ENCODE measurements around the gene HCK. TPM values are rescaled to one million over a fixed set of nuclear protein-coding genes. Genes with fewer than 3 reads are reported as not detected.

Gene HCK
- total RNA-seq, 8 experiments from 2014 or later: 0.11 to 73.4 (median 0.56) TPM

DNA sequence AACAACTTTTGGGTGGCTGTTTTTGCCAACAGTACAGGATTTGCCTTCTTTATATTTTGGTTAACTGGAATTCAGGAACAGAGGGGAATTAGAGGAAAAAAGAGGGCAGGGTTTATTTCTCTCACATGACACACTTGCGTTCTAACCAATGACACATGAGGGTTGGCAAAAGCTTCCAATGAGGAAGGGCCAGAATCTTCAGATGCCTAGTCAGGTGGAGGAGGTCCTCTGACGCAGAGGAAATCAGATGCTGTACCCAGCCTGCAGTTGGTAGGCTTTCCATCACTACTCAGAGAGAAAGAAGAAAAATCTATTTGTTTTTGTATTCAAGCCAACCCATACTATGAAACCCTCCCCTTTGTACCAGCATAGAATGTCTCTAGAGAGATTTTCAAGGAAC is 78.3 kb downstream of the HCK start:
- no peak for ATAC-seq (replicated peaks in 6 of 8)
- H3K4me3 ChIP-seq: no peak overlapping the region
- H3K4me1 ChIP-seq (replicated peaks in 1 of 2): no peaks in the 10 kb centered on the region
- H3K27ac ChIP-seq: no peak overlapping the region
- 0 to 100% (median 67%) methylated on average over 1 to 2 of the region's 2 CpGs; no CpG with 5 or more reads in 2 of the 10 experiments for WGBS, 10 experiments
- in situ Hi-C loops (cut with MboI; ENCODE audit: low pct_unique_long_range_greater_than_20kb in 2 of 9, low sequenced_read_pairs in 9 of 9, unreplicated experiment in 9 of 9): loop anchor here in 1 of 9 experiments (25.0 kb wide), 1 partner anchor 107 kb away; no protein-coding TSS in a partner anchor

DNA sequence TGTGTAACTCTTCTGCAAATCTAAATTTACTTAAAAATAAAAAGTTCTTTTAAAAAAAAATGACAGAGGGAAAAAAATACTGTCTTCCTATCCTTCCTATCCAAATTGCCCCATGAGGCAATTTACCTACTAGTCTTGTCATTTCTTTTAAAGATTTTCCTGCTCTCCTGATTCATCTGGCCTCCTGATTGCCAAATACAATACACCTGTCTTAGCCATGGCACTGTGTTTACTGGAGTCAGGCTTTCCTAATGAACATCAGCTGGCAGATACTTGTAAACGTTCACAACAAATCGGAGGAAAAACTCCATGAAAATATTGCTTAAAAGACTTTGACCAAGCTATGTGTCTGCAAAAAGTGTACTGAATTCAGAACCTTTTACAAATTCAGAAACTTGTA is 78.9 kb downstream of the HCK start:
- H3K4me3 ChIP-seq: no peak overlapping the region
- WGBS, 10 experiments: 20 to 100% (median 76%) methylated on average over 1 to 2 of the region's 2 CpGs
- no peak for ATAC-seq (replicated peaks in 6 of 8)
- in situ Hi-C loops (cut with MboI; ENCODE audit: low pct_unique_long_range_greater_than_20kb in 2 of 9, low sequenced_read_pairs in 9 of 9, unreplicated experiment in 9 of 9): loop anchor here in 1 of 9 experiments (25.0 kb wide), 1 partner anchor 106 kb away; no protein-coding TSS in a partner anchor
- H3K4me1 ChIP-seq (replicated peaks in 1 of 2): no peaks in the 10 kb centered on the region
- H3K27ac ChIP-seq: no peak overlapping the region

- 90 to 100% (median 98%) methylated on average over 1 to 8 of the region's 10 CpGs for WGBS, 10 experiments
- Histone ChIP-seq H3K4me3 (no peak overlapping the region), H3K27ac (no peak overlapping the region), H3K4me1 (replicated peaks in 1 of 2) (no peaks in the 10 kb centered on the region)
- no peak for ATAC-seq (replicated peaks in 6 of 8)
- in situ Hi-C loops (cut with MboI; ENCODE audit: low pct_unique_long_range_greater_than_20kb in 2 of 9, low sequenced_read_pairs in 9 of 9, unreplicated experiment in 9 of 9): loop anchor here in 1 of 9 experiments (25.0 kb wide), 1 partner anchor 104 kb away; no protein-coding TSS in a partner anchor
These were observed 81.0 kb downstream of the HCK start for GRCh38 chr20:32132911-32133549.

GRCh38 chr20:32134026-32134425 is 82.0 kb downstream of the HCK start:
- Histone ChIP-seq H3K4me3 (no peak overlapping the region), H3K27ac (no peak overlapping the region), H3K4me1 (replicated peaks in 1 of 2) (no peaks in the 10 kb centered on the region)
- in situ Hi-C loops (cut with MboI; ENCODE audit: low pct_unique_long_range_greater_than_20kb in 2 of 9, low sequenced_read_pairs in 9 of 9, unreplicated experiment in 9 of 9): loop anchor here in 1 of 9 experiments (25.0 kb wide), 1 partner anchor 103 kb away; no protein-coding TSS in a partner anchor
- no peak for ATAC-seq (replicated peaks in 6 of 8)
- 80 to 100% (median 100%) methylated on average over 1 to 4 of the region's 5 CpGs; no CpG with 5 or more reads in 1 of the 10 experiments for WGBS, 10 experiments

- ATAC-seq (replicated peaks in 6 of 8): no peak
- WGBS, 10 experiments: 38 to 100% (median 97%) methylated on average over 1 to 2 of the region's 3 CpGs; no CpG with 5 or more reads in 2 of the 10 experiments
These were observed 84.0 kb downstream of the HCK start for GRCh38 chr20:32135983-32136515.

DNA sequence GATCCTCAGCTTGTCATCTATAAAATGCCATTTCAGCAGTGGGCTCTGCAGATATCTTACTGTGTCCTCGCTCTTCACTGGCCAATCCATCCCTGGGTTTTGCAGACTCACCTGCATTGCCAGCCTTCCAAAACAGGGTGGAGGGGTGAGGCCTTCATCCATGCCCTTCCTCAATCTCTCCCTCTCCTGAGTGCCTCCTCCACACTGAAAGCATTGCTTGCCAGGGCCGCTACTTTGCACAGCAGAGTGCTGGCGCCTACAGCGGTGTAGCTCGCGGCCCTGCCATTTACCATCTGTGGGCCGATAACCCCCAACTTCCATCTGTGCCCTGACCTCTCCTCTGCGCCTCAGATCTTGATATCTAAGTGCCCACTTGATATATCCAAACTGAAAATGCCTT is 86.9 kb downstream of the HCK start:
- no peak overlapping the region for H3K27ac ChIP-seq
- no peak for ATAC-seq (replicated peaks in 6 of 8)
- in situ Hi-C loops (cut with MboI; ENCODE audit: low pct_unique_long_range_greater_than_20kb in 2 of 9, low sequenced_read_pairs in 9 of 9, unreplicated experiment in 9 of 9): loop anchor here in 1 of 9 experiments (25.0 kb wide), 1 partner anchor 98 kb away; no protein-coding TSS in a partner anchor
- no peaks in the 10 kb centered on the region for H3K4me1 ChIP-seq (replicated peaks in 1 of 2)
- H3K4me3 ChIP-seq: no peak overlapping the region
- 40 to 100% (median 93%) methylated on average over 1 to 7 of the region's 8 CpGs; no CpG with 5 or more reads in 4 of the 10 experiments for WGBS, 10 experiments

More at GRCh38 chr20:32135983-32136515, 84.0 kb downstream of the HCK start:
- Histone ChIP-seq H3K4me3 (no peak overlapping the region), H3K4me1 (replicated peaks in 1 of 2) (no peaks in the 10 kb centered on the region), H3K27ac (no peak overlapping the region)
- in situ Hi-C loops (cut with MboI; ENCODE audit: low pct_unique_long_range_greater_than_20kb in 2 of 9, low sequenced_read_pairs in 9 of 9, unreplicated experiment in 9 of 9): loop anchor here in 1 of 9 experiments (25.0 kb wide), 1 partner anchor 101 kb away; no protein-coding TSS in a partner anchor

GRCh38 chr20:32139947-32140346 is 87.9 kb downstream of the HCK start:
- 90 to 100% (median 100%) methylated on average over 1 to 3 of the region's 3 CpGs; no CpG with 5 or more reads in 4 of the 10 experiments for WGBS, 10 experiments
- in situ Hi-C loops (cut with MboI; ENCODE audit: low pct_unique_long_range_greater_than_20kb in 2 of 9, low sequenced_read_pairs in 9 of 9, unreplicated experiment in 9 of 9): loop anchor here in 1 of 9 experiments (25.0 kb wide), 1 partner anchor 97 kb away; no protein-coding TSS in a partner anchor
- Histone ChIP-seq H3K27ac (no peak overlapping the region), H3K4me1 (replicated peaks in 1 of 2) (no peaks in the 10 kb centered on the region), H3K4me3 (no peak overlapping the region)
- ATAC-seq (replicated peaks in 6 of 8): no peak

- Histone ChIP-seq H3K27ac (no peak overlapping the region), H3K4me3 (no peak overlapping the region), H3K4me1 (replicated peaks in 1 of 2) (no peaks in the 10 kb centered on the region)
- in situ Hi-C loops (cut with MboI; ENCODE audit: low pct_unique_long_range_greater_than_20kb in 2 of 9, low sequenced_read_pairs in 9 of 9, unreplicated experiment in 9 of 9): loop anchor here in 1 of 9 experiments (25.0 kb wide), 1 partner anchor 97 kb away; no protein-coding TSS in a partner anchor
- 33 to 77% methylated on average over 1 to 3 of the region's 4 CpGs; no CpG with 5 or more reads in 8 of the 10 experiments for WGBS, 10 experiments
- ATAC-seq (replicated peaks in 6 of 8): no peak
These were observed 88.6 kb downstream of the HCK start for GRCh38 chr20:32140603-32141002.

- no peak for ATAC-seq (replicated peaks in 6 of 8)
- in situ Hi-C loops (cut with MboI; ENCODE audit: low pct_unique_long_range_greater_than_20kb in 2 of 9, low sequenced_read_pairs in 9 of 9, unreplicated experiment in 9 of 9): loop anchor here in 1 of 9 experiments (25.0 kb wide), 1 partner anchor 96 kb away; no protein-coding TSS in a partner anchor
- Histone ChIP-seq H3K27ac (no peak overlapping the region), H3K4me1 (replicated peaks in 1 of 2) (no peaks in the 10 kb centered on the region), H3K4me3 (no peak overlapping the region)
- 80 to 95% (median 92%) methylated on average over 1 to 11 of the region's 21 CpGs; no CpG with 5 or more reads in 5 of the 10 experiments for WGBS, 10 experiments
These were observed 89.5 kb downstream of the HCK start for GRCh38 chr20:32141465-32141980.

DNA sequence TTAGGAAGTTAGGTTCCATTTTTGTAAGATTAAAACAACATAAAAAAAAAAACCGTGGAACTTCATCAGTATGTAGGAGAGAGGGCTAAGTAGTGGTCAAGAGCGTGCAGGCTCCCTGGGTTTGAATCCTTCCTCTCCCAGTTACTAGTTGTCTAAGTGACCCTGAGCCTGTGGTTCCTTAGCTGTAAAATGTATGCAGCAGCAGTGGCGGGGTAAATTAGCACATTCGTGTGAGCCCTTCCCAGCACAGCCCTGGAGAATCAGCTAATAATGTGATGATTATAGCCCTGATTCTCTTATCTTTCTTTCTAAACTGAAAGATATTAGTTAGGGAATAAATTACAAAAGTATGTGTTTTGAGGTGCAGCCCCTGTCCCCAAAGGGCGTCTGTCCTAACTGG is 90.0 kb downstream of the HCK start:
- peak in 3 of 8 experiments; percentile 30 to 94 (median 83) for ATAC-seq (replicated peaks in 6 of 8)
- 75 to 100% (median 85%) methylated on average over 2 to 5 of the region's 5 CpGs; no CpG with 5 or more reads in 2 of the 10 experiments for WGBS, 10 experiments
- Histone ChIP-seq H3K27ac (no peak overlapping the region), H3K4me1 (replicated peaks in 1 of 2) (no peaks in the 10 kb centered on the region), H3K4me3 (no peak overlapping the region)
- in situ Hi-C loops (cut with MboI; ENCODE audit: low pct_unique_long_range_greater_than_20kb in 2 of 9, low sequenced_read_pairs in 9 of 9, unreplicated experiment in 9 of 9): loop anchor here in 1 of 9 experiments (25.0 kb wide), 1 partner anchor 95 kb away; no protein-coding TSS in a partner anchor

DNA sequence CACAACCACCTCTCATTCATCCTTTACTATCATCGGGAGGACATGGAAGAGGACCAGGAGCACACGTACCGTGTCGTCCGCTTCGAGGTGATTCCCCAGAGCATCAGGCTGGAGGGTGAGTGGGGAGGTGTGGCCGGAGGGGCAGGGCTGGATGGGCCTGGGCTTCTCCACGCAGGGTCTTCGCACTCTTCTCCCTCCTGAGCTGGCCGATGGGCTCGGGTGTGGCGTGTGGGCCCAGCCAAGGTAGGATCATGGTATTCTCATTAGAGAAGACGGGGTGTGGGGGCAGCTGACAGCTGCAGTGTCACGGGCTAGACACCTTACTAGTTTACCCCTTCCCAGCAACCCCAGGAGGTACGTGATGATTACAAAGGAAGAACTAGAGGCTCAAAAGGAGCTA is 90.9 kb downstream of the HCK start:
- WGBS, 10 experiments: 92 to 100% (median 98%) methylated on average over 1 to 10 of the region's 15 CpGs; no CpG with 5 or more reads in 2 of the 10 experiments

DNA sequence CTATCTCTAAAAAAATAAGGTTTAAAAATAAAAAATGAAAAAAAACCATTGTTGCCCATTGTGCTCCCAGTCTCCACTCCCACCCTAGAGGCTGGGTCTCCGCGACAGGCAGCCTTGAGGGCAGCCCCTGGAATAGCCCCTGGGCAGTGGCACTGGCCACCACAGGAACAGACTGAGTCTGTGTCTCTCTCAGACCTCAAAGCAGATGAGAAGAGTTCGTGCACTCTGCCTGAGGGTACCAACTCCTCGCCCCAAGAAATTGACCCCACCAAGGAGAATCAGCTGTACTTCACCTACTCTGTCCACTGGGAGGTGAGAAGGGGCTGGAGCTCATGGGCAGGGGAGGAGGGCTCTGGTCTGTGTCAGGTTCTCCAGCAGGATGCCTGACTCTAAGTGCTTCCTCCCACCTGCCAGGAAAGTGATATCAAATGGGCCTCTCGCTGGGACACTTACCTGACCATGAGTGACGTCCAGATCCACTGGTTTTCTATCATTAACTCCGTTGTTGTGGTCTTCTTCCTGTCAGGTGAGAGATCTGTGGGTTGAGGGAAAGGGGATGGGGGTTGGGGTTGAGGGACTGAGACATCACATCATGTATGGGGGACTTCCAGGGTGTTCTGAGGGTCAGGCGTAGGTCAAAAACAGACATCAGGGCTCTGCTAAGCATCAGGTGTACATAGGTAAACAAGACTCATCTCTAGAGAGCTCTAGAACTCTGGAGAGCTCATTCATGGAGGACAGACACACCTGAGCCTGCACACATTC is 93.0 kb downstream of the HCK start:
- in situ Hi-C loops (cut with MboI; ENCODE audit: low pct_unique_long_range_greater_than_20kb in 2 of 9, low sequenced_read_pairs in 9 of 9, unreplicated experiment in 9 of 9): loop anchor here in 1 of 9 experiments (25.0 kb wide), 1 partner anchor 92 kb away; no protein-coding TSS in a partner anchor
- no peak overlapping the region for H3K4me3 ChIP-seq
- no peak overlapping the region for H3K27ac ChIP-seq
- no peaks in the 10 kb centered on the region for H3K4me1 ChIP-seq (replicated peaks in 1 of 2)
- ATAC-seq (replicated peaks in 6 of 8): no peak
- 90 to 100% (median 100%) methylated on average over 1 to 3 of the region's 8 CpGs; no CpG with 5 or more reads in 5 of the 10 experiments for WGBS, 10 experiments

More for the DNA sequence above, 90.9 kb downstream of the HCK start:
- Histone ChIP-seq H3K4me1 (replicated peaks in 1 of 2) (no peaks in the 10 kb centered on the region), H3K4me3 (no peak overlapping the region), H3K27ac (no peak overlapping the region)
- in situ Hi-C loops (cut with MboI; ENCODE audit: low pct_unique_long_range_greater_than_20kb in 2 of 9, low sequenced_read_pairs in 9 of 9, unreplicated experiment in 9 of 9): loop anchor here in 1 of 9 experiments (25.0 kb wide), 1 partner anchor 94 kb away; no protein-coding TSS in a partner anchor
- ATAC-seq (replicated peaks in 6 of 8): no peak

All from motor neuron (in vitro differentiated cells).